SK-N-SH treated with all-trans-retinoic acid at 6 μM for 48 hours (cell line): Measurements from ENCODE around the gene GMPS.

Experiments
- ATAC-seq: fragments of 200-7000 bp; cut with Tn5 transposase; 3 replicates; pipeline ENCODE4 v1.9.1; 2020; ENCODE audit warnings: mild to moderate bottlenecking, moderate library complexity
- ARNTL ChIP-seq: fragments of 450-650 bp; formaldehyde crosslinking; IDR thresholded peaks from 2 replicates; pipeline ENCODE4 v1.5.0; 2020; ENCODE audit warnings: low read depth, mild to moderate bottlenecking, moderate library complexity, borderline replicate concordance
- BACH2 ChIP-seq: fragments of 250-450 bp; sonication (Bioruptor Pico); IDR thresholded peaks from 2 replicates; pipeline ENCODE4 v1.9.0; 2021; ENCODE audit warnings: mild to moderate bottlenecking, borderline replicate concordance
- CSDC2 ChIP-seq: fragments of 250-450 bp; sonication (Bioruptor Pico); IDR thresholded peaks from 2 replicates; pipeline ENCODE4 v1.5.0; 2020; ENCODE audit warnings: mild to moderate bottlenecking, moderate library complexity
- ESRRG ChIP-seq: fragments of 250-450 bp; sonication (Bioruptor Pico); IDR thresholded peaks from 2 replicates; pipeline ENCODE4 v1.6.1; 2021; ENCODE audit warnings: mild to moderate bottlenecking
- ISL1 ChIP-seq: fragments of 250-450 bp; sonication (Bioruptor Pico); IDR thresholded peaks from 2 replicates; pipeline ENCODE4 v2.1.2; 2022; ENCODE audit warnings: mild to moderate bottlenecking, moderate library complexity
- OSR1 ChIP-seq: fragments of 250-450 bp; sonication (Bioruptor Pico); IDR thresholded peaks from 2 replicates; pipeline ENCODE4 v1.8.0; 2022; ENCODE audit warnings: moderate library complexity, mild to moderate bottlenecking, inconsistent platforms
- SNAI2 ChIP-seq: fragments of 250-450 bp; sonication (Bioruptor Pico); IDR thresholded peaks from 2 replicates; pipeline ENCODE4 v1.5.0; 2020; ENCODE audit warnings: mild to moderate bottlenecking, moderate library complexity
- TCF4 ChIP-seq: fragments of 250-450 bp; sonication (Bioruptor Pico); IDR thresholded peaks from 2 replicates; pipeline ENCODE4 v1.8.0; 2021; ENCODE audit warnings: mild to moderate bottlenecking, moderate library complexity, borderline replicate concordance
- TOX ChIP-seq: fragments of 250-450 bp; sonication (Bioruptor Pico); IDR thresholded peaks from 2 replicates; pipeline ENCODE4 v1.8.0; 2021; ENCODE audit warnings: mild to moderate bottlenecking, moderate library complexity, borderline replicate concordance
- ZC3H10 ChIP-seq: fragments of 250-450 bp; sonication (Bioruptor Pico); IDR thresholded peaks from 2 replicates; pipeline ENCODE4 v1.5.1; 2021; ENCODE audit warnings: mild to moderate bottlenecking, moderate library complexity
- ZFP30 ChIP-seq: fragments of 450-650 bp; formaldehyde crosslinking; IDR thresholded peaks from 2 replicates; pipeline ENCODE4 v1.5.0; 2022; ENCODE audit warnings: mild to moderate bottlenecking, moderate library complexity
- ZNF565 ChIP-seq: fragments of 450-650 bp; formaldehyde crosslinking; conservative IDR thresholded peaks from 2 replicates; pipeline ENCODE4 v1.5.0; 2020; ENCODE audit warnings: low read depth, mild to moderate bottlenecking, moderate library complexity
- ZNF70 ChIP-seq: fragments of 450-650 bp; formaldehyde crosslinking; IDR thresholded peaks from 2 replicates; pipeline ENCODE4 v1.5.0; 2020; ENCODE audit warnings: mild to moderate bottlenecking, moderate library complexity
- ZNF8 ChIP-seq: fragments of 450-650 bp; formaldehyde crosslinking; IDR thresholded peaks from 2 replicates; pipeline ENCODE4 v1.5.0; 2020; ENCODE audit warnings: mild to moderate bottlenecking, moderate library complexity
- TF ChIP-seq, protein P1 (sequence below): fragments of 250-450 bp; sonication (Bioruptor Pico); IDR thresholded peaks from 2 replicates; pipeline ENCODE4 v1.5.1; 2020; ENCODE audit warnings: low read depth, mild to moderate bottlenecking, moderate library complexity
- TF ChIP-seq, protein P2 (sequence below): fragments of 250-450 bp; sonication (Bioruptor Pico); IDR thresholded peaks from 2 replicates; pipeline ENCODE4 v1.8.0; 2021; ENCODE audit warnings: low read depth, mild to moderate bottlenecking, moderate library complexity, borderline replicate concordance
- TF ChIP-seq, protein P3 (sequence below): fragments of 250-450 bp; sonication (Bioruptor Pico); IDR thresholded peaks from 2 replicates; pipeline ENCODE4 v1.5.0; 2020; ENCODE audit warnings: mild to moderate bottlenecking, moderate library complexity
- TF ChIP-seq, protein P4 (sequence below): fragments of 250-450 bp; sonication (Bioruptor Pico); IDR thresholded peaks from 2 replicates; pipeline ENCODE4 v1.5.1; 2021; ENCODE audit warnings: mild to moderate bottlenecking, moderate library complexity
- TF ChIP-seq, protein P5 (sequence below): fragments of 250-450 bp; sonication (Bioruptor Pico); IDR thresholded peaks from 2 replicates; pipeline ENCODE4 v1.8.0; 2020; ENCODE audit warnings: mild to moderate bottlenecking, moderate library complexity, borderline replicate concordance

GMPS gene

DNA sequence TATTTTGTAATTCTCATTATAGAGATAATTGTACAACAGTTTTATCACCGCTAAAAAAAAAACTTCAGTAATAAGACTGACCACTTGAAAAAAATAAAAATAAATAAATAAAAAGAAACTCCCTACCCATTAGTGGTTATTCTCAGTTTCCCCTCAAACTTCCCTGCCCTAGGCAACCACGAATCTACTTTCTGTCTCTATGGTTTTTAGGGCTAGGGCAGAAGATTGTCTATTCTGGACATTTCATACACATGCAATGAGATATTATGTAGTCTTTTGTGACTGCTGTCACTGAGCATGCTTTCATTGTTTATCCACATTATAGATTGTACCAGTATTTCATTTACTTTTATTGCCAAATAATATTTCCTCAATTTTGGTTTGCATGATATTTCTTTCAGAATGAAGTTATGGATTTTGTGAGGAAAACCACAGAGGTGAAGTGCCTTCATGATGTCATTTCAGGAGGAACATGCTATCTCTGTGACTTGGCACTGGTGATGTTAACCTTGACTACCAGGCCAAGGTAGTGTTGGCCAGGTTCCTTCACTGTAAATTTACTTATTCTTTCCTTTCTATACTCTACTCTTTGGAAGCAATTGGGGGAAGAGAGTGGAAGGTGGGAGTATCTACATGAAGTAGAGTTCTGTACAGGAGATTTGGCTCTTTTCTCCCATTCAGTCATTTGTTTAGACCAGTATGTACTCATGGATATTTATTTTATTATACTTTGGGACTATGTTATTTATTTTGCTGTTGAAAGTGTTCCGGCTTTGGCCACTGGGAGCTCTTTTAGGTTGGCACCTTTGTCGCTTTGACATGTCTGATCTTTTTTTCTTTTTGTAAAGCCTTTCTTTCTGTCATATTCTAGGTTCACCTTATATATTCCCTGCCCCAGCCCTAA, 86.3 kb downstream of the GMPS start (continued):
- TF ChIP-seq, protein P1, sequence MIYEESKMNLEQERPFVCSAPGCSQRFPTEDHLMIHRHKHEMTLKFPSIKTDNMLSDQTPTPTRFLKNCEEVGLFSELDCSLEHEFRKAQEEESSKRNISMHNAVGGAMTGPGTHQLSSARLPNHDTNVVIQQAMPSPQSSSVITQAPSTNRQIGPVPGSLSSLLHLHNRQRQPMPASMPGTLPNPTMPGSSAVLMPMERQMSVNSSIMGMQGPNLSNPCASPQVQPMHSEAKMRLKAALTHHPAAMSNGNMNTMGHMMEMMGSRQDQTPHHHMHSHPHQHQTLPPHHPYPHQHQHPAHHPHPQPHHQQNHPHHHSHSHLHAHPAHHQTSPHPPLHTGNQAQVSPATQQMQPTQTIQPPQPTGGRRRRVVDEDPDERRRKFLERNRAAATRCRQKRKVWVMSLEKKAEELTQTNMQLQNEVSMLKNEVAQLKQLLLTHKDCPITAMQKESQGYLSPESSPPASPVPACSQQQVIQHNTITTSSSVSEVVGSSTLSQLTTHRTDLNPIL (CRISPR knock-in tag), result no peak
- TF ChIP-seq ZFP30, result no peak
- no peak for TF ChIP-seq ZNF565
- no peak for TF ChIP-seq ARNTL (CRISPR knock-in tag)
- TF ChIP-seq, protein P2, sequence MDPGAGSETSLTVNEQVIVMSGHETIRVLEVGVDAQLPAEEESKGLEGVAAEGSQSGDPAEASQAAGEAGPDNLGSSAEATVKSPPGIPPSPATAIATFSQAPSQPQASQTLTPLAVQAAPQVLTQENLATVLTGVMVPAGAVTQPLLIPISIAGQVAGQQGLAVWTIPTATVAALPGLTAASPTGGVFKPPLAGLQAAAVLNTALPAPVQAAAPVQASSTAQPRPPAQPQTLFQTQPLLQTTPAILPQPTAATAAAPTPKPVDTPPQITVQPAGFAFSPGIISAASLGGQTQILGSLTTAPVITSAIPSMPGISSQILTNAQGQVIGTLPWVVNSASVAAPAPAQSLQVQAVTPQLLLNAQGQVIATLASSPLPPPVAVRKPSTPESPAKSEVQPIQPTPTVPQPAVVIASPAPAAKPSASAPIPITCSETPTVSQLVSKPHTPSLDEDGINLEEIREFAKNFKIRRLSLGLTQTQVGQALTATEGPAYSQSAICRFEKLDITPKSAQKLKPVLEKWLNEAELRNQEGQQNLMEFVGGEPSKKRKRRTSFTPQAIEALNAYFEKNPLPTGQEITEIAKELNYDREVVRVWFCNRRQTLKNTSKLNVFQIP (CRISPR knock-in tag), result no peak
- TF ChIP-seq BACH2 (CRISPR knock-in tag), result no peak
- TF ChIP-seq, protein P3, sequence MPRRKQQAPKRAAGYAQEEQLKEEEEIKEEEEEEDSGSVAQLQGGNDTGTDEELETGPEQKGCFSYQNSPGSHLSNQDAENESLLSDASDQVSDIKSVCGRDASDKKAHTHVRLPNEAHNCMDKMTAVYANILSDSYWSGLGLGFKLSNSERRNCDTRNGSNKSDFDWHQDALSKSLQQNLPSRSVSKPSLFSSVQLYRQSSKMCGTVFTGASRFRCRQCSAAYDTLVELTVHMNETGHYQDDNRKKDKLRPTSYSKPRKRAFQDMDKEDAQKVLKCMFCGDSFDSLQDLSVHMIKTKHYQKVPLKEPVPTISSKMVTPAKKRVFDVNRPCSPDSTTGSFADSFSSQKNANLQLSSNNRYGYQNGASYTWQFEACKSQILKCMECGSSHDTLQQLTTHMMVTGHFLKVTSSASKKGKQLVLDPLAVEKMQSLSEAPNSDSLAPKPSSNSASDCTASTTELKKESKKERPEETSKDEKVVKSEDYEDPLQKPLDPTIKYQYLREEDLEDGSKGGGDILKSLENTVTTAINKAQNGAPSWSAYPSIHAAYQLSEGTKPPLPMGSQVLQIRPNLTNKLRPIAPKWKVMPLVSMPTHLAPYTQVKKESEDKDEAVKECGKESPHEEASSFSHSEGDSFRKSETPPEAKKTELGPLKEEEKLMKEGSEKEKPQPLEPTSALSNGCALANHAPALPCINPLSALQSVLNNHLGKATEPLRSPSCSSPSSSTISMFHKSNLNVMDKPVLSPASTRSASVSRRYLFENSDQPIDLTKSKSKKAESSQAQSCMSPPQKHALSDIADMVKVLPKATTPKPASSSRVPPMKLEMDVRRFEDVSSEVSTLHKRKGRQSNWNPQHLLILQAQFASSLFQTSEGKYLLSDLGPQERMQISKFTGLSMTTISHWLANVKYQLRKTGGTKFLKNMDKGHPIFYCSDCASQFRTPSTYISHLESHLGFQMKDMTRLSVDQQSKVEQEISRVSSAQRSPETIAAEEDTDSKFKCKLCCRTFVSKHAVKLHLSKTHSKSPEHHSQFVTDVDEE (CRISPR knock-in tag), result no peak
- TF ChIP-seq TOX (CRISPR knock-in tag), result no peak

DNA sequence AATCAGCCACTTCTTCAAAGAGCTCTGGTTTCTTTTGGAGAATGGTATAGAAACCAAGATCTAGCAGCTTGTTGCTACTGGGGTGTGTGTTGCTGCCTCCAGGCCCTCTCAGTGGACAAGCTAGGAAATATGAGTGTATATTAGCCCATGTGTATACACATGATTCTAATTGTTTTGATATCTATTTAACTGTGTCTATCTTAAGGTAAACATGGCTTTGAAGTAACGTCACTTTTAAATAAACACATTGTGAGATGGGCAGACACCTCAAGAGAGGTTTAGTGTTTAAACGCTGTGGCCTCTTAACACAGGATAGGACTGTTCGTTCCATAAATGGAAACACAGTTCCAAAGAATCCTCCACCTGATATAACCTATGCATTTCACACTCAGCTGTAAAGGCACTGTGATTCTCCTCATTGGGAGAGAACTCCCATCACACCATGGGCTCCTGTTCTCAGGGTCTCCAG, 87.0 kb downstream of the GMPS start:
- ATAC-seq, result no peak
- TF ChIP-seq ISL1 (CRISPR knock-in tag), result no peak
- TF ChIP-seq BACH2 (CRISPR knock-in tag), result no peak
- no peak for TF ChIP-seq OSR1 (CRISPR knock-in tag)
- TF ChIP-seq ARNTL (CRISPR knock-in tag), result no peak
- no peak for TF ChIP-seq ZC3H10
- no peak for TF ChIP-seq SNAI2
- TF ChIP-seq ZNF70 (CRISPR knock-in tag), result no peak
- TF ChIP-seq, protein P1 (CRISPR knock-in tag), result no peak
- TF ChIP-seq, protein P4, sequence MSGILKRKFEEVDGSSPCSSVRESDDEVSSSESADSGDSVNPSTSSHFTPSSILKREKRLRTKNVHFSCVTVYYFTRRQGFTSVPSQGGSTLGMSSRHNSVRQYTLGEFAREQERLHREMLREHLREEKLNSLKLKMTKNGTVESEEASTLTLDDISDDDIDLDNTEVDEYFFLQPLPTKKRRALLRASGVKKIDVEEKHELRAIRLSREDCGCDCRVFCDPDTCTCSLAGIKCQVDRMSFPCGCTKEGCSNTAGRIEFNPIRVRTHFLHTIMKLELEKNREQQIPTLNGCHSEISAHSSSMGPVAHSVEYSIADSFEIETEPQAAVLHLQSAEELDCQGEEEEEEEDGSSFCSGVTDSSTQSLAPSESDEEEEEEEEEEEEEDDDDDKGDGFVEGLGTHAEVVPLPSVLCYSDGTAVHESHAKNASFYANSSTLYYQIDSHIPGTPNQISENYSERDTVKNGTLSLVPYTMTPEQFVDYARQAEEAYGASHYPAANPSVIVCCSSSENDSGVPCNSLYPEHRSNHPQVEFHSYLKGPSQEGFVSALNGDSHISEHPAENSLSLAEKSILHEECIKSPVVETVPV, result no peak
- no peak for TF ChIP-seq TCF4 (CRISPR knock-in tag)

DNA sequence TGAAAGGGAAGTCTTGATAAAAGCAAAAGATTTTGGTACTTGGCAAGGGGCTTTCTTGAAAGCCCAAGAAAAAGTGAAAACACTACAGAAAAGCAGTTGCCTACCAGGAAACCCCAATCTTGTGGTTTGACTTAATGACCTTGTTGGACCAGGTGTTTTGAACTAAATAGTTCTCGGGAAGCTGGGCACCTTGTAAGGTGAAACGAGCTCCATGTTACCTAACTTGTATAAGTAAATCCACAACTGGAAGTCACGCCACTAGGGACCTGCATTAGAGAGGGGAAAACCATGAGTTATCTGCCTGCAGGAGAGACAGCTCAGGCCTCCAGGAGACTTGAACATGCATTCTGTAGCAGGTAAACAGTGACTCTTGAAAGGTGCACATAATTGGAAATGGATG, 88.2 kb downstream of the GMPS start:
- ATAC-seq, result no peak
- TF ChIP-seq ZC3H10, result no peak
- no peak for TF ChIP-seq ARNTL (CRISPR knock-in tag)
- TF ChIP-seq ESRRG, result no peak
- no peak for TF ChIP-seq CSDC2 (CRISPR knock-in tag)
- TF ChIP-seq, protein P3 (CRISPR knock-in tag), result no peak
- TF ChIP-seq ZFP30, result no peak
- TF ChIP-seq, protein P5, sequence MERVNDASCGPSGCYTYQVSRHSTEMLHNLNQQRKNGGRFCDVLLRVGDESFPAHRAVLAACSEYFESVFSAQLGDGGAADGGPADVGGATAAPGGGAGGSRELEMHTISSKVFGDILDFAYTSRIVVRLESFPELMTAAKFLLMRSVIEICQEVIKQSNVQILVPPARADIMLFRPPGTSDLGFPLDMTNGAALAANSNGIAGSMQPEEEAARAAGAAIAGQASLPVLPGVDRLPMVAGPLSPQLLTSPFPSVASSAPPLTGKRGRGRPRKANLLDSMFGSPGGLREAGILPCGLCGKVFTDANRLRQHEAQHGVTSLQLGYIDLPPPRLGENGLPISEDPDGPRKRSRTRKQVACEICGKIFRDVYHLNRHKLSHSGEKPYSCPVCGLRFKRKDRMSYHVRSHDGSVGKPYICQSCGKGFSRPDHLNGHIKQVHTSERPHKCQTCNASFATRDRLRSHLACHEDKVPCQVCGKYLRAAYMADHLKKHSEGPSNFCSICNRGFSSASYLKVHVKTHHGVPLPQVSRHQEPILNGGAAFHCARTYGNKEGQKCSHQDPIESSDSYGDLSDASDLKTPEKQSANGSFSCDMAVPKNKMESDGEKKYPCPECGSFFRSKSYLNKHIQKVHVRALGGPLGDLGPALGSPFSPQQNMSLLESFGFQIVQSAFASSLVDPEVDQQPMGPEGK (CRISPR knock-in tag), result no peak
- TF ChIP-seq ZNF8 (CRISPR knock-in tag), result no peak
- TF ChIP-seq OSR1 (CRISPR knock-in tag), result no peak
- TF ChIP-seq ISL1 (CRISPR knock-in tag), result no peak
